Endothelial cell (in vitro differentiated cells): ENCODE measurements around the gene TFB1M. TPM values are rescaled to one million over a fixed set of nuclear protein-coding genes. Genes with fewer than 3 reads are reported as not detected.

ENCODE experiments used
- DNase-seq: peaks from one replicate; pipeline ENCODE4 v3.0.0; 2021; ENCODE audit warnings: low spot score
- H3K27ac Mint-ChIP-seq: one replicate; pipeline ENCODE4 v1.8.0; 2021; ENCODE audit warnings: mixed read lengths, inconsistent platforms; ENCODE audit not compliant: unreplicated experiment
- H3K27me3 Mint-ChIP-seq: one replicate; pipeline ENCODE4 v1.8.0; 2021; ENCODE audit warnings: mild to moderate bottlenecking, moderate library complexity, mixed read lengths, inconsistent platforms; ENCODE audit not compliant: unreplicated experiment
- H3K36me3 Mint-ChIP-seq: one replicate; pipeline ENCODE4 v1.8.0; 2021; ENCODE audit warnings: mild to moderate bottlenecking, low read depth, mixed read lengths, inconsistent platforms; ENCODE audit not compliant: unreplicated experiment
- H3K4me1 Mint-ChIP-seq: one replicate; pipeline ENCODE4 v1.8.0; 2021; ENCODE audit warnings: mild to moderate bottlenecking, mixed read lengths, inconsistent platforms; ENCODE audit not compliant: unreplicated experiment
- H3K4me3 Mint-ChIP-seq: one replicate; pipeline ENCODE4 v1.8.0; 2021; ENCODE audit warnings: mild to moderate bottlenecking, mixed read lengths, inconsistent platforms; ENCODE audit not compliant: unreplicated experiment
- H3K9me3 Mint-ChIP-seq: one replicate; pipeline ENCODE4 v1.8.0; 2021; ENCODE audit warnings: mixed read lengths, inconsistent platforms; ENCODE audit not compliant: unreplicated experiment
- CTCF ChIP-seq: fragments of 200-600 bp; sonication (generic); IDR thresholded peaks from one replicate; pipeline ENCODE4 v1.5.0; 2021; ENCODE audit warnings: antibody characterized with exemption; ENCODE audit not compliant: unreplicated experiment
- total RNA-seq: library from RNA; stranded (reverse); fragmentation: NEBNext Ultra II Directional; extraction: Animal tissue kit (Norgen Biotek cat#: 25700); gene quantifications from one replicate; pipeline ENCODE4 v1.2.1, GENCODE V29; 2021; ENCODE audit not compliant: unreplicated experiment

The TFB1M gene
- total RNA-seq, 1 donor from 2014 or later, result 25.9 TPM

GRCh38 chr6:155301867-155302266 lies 12.4 kb downstream of the TFB1M start:
- H3K9me3 Mint-ChIP-seq, result no peaks in the 10 kb centered on the region
- H3K27ac Mint-ChIP-seq, result no peak overlapping the region
- H3K4me1 Mint-ChIP-seq, result no peaks in the 10 kb centered on the region
- peaks cover 17% of the 10 kb centered on the region for H3K36me3 Mint-ChIP-seq
- DNase-seq, result no peak
- H3K27me3 Mint-ChIP-seq, result no peaks in the 10 kb centered on the region
- no peak overlapping the region for H3K4me3 Mint-ChIP-seq
- TF ChIP-seq CTCF, result no peak

GRCh38 chr6:155297669-155298068 lies 16.6 kb downstream of the TFB1M start:
- no peaks in the 10 kb centered on the region for H3K4me1 Mint-ChIP-seq
- DNase-seq, result no peak
- no peak overlapping the region for H3K4me3 Mint-ChIP-seq
- no peak for TF ChIP-seq CTCF
- H3K9me3 Mint-ChIP-seq, result no peaks in the 10 kb centered on the region
- H3K27ac Mint-ChIP-seq, result no peak overlapping the region
- H3K36me3 Mint-ChIP-seq, result peaks cover 18% of the 10 kb centered on the region
- no peaks in the 10 kb centered on the region for H3K27me3 Mint-ChIP-seq

DNA sequence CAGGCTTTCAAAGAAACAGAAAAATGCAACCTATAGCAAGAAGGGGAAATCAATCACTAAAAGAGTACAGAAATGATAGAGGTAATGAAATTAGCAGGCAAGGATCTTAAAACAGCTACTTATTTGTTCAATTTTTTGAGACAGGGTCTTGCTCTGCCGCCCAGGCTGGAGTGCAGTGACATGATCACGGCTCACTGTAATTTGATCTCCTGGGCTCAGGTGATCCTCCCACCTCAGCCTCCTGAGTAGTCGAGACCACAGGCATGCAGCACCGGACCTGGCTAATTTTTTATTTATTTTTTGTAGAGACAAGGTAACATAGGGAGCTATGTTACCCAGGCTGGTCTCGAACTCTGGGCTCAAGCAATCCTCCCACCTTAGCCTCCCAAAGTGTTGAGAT lies 21.6 kb downstream of the TFB1M start:
- TF ChIP-seq CTCF, result no peak
- Mint-ChIP-seq H3K27me3 (no peaks in the 10 kb centered on the region), H3K27ac (no peak overlapping the region), H3K9me3 (no peaks in the 10 kb centered on the region), H3K36me3 (peaks cover 24% of the 10 kb centered on the region), H3K4me1 (no peaks in the 10 kb centered on the region), H3K4me3 (no peak overlapping the region)
- DNase-seq, result no peak

GRCh38 chr6:155291291-155291690 lies 23.0 kb downstream of the TFB1M start:
- Mint-ChIP-seq H3K9me3 (no peaks in the 10 kb centered on the region), H3K27me3 (no peaks in the 10 kb centered on the region), H3K4me3 (no peak overlapping the region), H3K36me3 (peaks cover 21% of the 10 kb centered on the region), H3K27ac (no peak overlapping the region), H3K4me1 (no peaks in the 10 kb centered on the region)
- DNase-seq, result no peak
- TF ChIP-seq CTCF, result no peak

- H3K27me3 Mint-ChIP-seq, result no peaks in the 10 kb centered on the region
- peaks cover 17% of the 10 kb centered on the region for H3K36me3 Mint-ChIP-seq
Observed at GRCh38 chr6:155290491-155290890, 23.8 kb downstream of the TFB1M start.

More at GRCh38 chr6:155290491-155290890, 23.8 kb downstream of the TFB1M start:
- Mint-ChIP-seq H3K4me1 (no peaks in the 10 kb centered on the region), H3K9me3 (no peaks in the 10 kb centered on the region), H3K27ac (no peak overlapping the region), H3K4me3 (no peak overlapping the region)
- DNase-seq, result no peak
- TF ChIP-seq CTCF, result no peak
